Fibroblast of lung (primary cell): ENCODE measurements around the gene DDT. TPM values are rescaled to one million over a fixed set of nuclear protein-coding genes. Genes with fewer than 3 reads are reported as not detected.
A peak's percentile ranks its signal among the peaks of the same experiment; 100 is the strongest.
"Not testable (repeated sequence)": the region's sequence is repeated elsewhere in the genome, so short reads cannot be mapped to it uniquely, and the experiment has no call there.

ENCODE experiments used
- DNase-seq, 2 donors: peaks; one replicate each; pipeline versions ENCODE4 v3.0.0 to v3.0.0-alpha.2; 2010; ENCODE audit warnings: low read depth in 2 of 2
- H2AFZ ChIP-seq: 2 replicates; pipeline ENCODE4 v1.5.1; 2012; ENCODE audit warnings: low read length, control low read depth, inconsistent platforms
- H3K27ac ChIP-seq: 2 replicates; pipeline ENCODE4 v1.5.1; 2011; ENCODE audit warnings: low read length, control low read depth; ENCODE audit not compliant: insufficient read depth
- H3K27me3 ChIP-seq: 2 replicates; pipeline ENCODE4 v1.5.1; 2011; ENCODE audit warnings: mild to moderate bottlenecking, low read length; ENCODE audit not compliant: control insufficient read depth, insufficient read depth
- H3K36me3 ChIP-seq: 2 replicates; pipeline ENCODE4 v1.5.1; 2011; ENCODE audit warnings: low read length; ENCODE audit not compliant: control insufficient read depth, insufficient read depth
- H3K4me1 ChIP-seq: 2 replicates; pipeline ENCODE4 v1.5.1; 2011; ENCODE audit warnings: low read length; ENCODE audit not compliant: control insufficient read depth, insufficient read depth; ENCODE audit errors: extremely low read depth
- H3K4me2 ChIP-seq: 2 replicates; pipeline ENCODE4 v1.5.1; 2011; ENCODE audit warnings: low read length, control low read depth; ENCODE audit not compliant: insufficient read depth; ENCODE audit errors: extremely low read depth
- H3K4me3 ChIP-seq, 4 experiments: fragments of 200-600 bp in 1 of 4; sonication (generic) in 1 of 4; replicated peaks in 1 of 4; 2 replicates each; pipeline ENCODE4 v1.5.1; 2011 to 2016; ENCODE audit warnings: low read length in 4 of 4, low read depth in 3 of 4, mild to moderate bottlenecking in 3 of 4, control low read depth in 2 of 4, inconsistent platforms in 1 of 4, mixed read lengths in 1 of 4; ENCODE audit not compliant: insufficient read depth in 1 of 4; ENCODE audit errors: control extremely low read depth in 1 of 4
- H3K79me2 ChIP-seq: 2 replicates; pipeline ENCODE4 v1.5.1; 2012; ENCODE audit warnings: mild to moderate bottlenecking, low read length, inconsistent platforms; ENCODE audit not compliant: control insufficient read depth, insufficient read depth
- H3K9ac ChIP-seq: 2 replicates; pipeline ENCODE4 v1.5.1; 2011; ENCODE audit warnings: mild to moderate bottlenecking, low read length, control low read depth; ENCODE audit not compliant: insufficient read depth
- H3K9me3 ChIP-seq: 2 replicates; pipeline ENCODE4 v1.5.1; 2012; ENCODE audit warnings: low read depth, low read length; ENCODE audit not compliant: control insufficient read depth, insufficient read depth
- H4K20me1 ChIP-seq: 2 replicates; pipeline ENCODE4 v1.5.1; 2011; ENCODE audit warnings: low read length; ENCODE audit not compliant: control insufficient read depth, insufficient read depth; ENCODE audit errors: extremely low read depth
- EZH2 ChIP-seq: IDR thresholded peaks from 2 replicates; pipeline ENCODE4 v1.5.1; 2012; ENCODE audit warnings: low read length, control low read depth, mild to moderate bottlenecking; ENCODE audit errors: missing control alignments
- polyA plus RNA-seq, 2 donors: library from polyadenylated mRNA; depleted of rRNA in 1 of 2; stranded (reverse) in 1 of 2; unstranded in 1 of 2; fragments of >200 nt; gene quantifications; 2 replicates each; pipeline ENCODE4 v1.2.1, GENCODE V29; 2011 to 2012; ENCODE audit warnings: missing spikeins in 1 of 2
- total RNA-seq: library from RNA; depleted of rRNA; stranded (reverse); fragments of >200 nt; gene quantifications from 2 replicates; pipeline ENCODE4 v1.2.1, GENCODE V29; 2014
- TF ChIP-seq, protein P1 (sequence below), 2 donors: IDR thresholded peaks in 1 of 2; conservative IDR thresholded peaks in 1 of 2; 1 replicate in 1 of 2; 2 replicates in 1 of 2; pipeline ENCODE4 v1.5.1; 2011 to 2012; ENCODE audit warnings: low read length in 2 of 2, control low read depth in 1 of 2, inconsistent platforms in 1 of 2, low read depth in 1 of 2, mild to moderate bottlenecking in 1 of 2

The DDT gene
- total and polyA plus RNA-seq, 2 donors (not counting 1 experiment from before 2014, with no cell fraction given), result 79.5 to 111 TPM

DNA sequence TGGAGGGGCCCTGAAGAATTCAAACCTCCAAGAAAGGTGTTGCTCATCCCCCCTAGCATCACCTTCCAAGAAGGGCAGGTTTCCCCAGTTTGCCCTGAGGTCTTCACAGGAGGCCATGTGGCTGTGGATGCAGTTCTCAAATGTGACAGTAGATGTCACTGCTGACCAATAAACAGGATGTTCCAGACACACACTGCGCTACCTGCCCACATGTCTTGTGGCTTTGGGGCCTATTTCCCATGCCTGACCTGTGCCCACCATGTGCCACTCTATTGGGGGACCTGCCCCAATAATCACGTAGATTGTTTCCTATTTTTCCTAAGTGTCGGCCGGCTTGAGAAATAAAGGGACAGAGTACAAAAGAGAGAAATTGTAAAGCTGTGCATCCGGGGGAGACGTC lies 10.2 kb upstream of the DDT start:
- Histone ChIP-seq H3K9me3 (no peaks in the 10 kb centered on the region), H3K4me3 (no peak overlapping the region), H3K27ac (no peak overlapping the region), H3K4me2 (no peak overlapping the region), H4K20me1 (no peaks in the 10 kb centered on the region), H3K27me3 (no peaks in the 10 kb centered on the region), H3K79me2 (no peaks in the 10 kb centered on the region), H2AFZ (no peak overlapping the region), H3K4me1 (no peaks in the 10 kb centered on the region), H3K36me3 (no peaks in the 10 kb centered on the region), H3K9ac (no peak overlapping the region)
- TF ChIP-seq, protein P1, sequence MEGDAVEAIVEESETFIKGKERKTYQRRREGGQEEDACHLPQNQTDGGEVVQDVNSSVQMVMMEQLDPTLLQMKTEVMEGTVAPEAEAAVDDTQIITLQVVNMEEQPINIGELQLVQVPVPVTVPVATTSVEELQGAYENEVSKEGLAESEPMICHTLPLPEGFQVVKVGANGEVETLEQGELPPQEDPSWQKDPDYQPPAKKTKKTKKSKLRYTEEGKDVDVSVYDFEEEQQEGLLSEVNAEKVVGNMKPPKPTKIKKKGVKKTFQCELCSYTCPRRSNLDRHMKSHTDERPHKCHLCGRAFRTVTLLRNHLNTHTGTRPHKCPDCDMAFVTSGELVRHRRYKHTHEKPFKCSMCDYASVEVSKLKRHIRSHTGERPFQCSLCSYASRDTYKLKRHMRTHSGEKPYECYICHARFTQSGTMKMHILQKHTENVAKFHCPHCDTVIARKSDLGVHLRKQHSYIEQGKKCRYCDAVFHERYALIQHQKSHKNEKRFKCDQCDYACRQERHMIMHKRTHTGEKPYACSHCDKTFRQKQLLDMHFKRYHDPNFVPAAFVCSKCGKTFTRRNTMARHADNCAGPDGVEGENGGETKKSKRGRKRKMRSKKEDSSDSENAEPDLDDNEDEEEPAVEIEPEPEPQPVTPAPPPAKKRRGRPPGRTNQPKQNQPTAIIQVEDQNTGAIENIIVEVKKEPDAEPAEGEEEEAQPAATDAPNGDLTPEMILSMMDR (conservative IDR thresholded peaks at IDR 0.05 in 1 of 2, IDR thresholded peaks at IDR 0.05 in 1 of 2; ENCODE audit: low read depth in 1 of 2, low read length in 2 of 2), result peak; percentile 44 to 58
- TF ChIP-seq EZH2, result no peak
- DNase-seq, result peak in 1 of 2 donors; percentile 16

DNA sequence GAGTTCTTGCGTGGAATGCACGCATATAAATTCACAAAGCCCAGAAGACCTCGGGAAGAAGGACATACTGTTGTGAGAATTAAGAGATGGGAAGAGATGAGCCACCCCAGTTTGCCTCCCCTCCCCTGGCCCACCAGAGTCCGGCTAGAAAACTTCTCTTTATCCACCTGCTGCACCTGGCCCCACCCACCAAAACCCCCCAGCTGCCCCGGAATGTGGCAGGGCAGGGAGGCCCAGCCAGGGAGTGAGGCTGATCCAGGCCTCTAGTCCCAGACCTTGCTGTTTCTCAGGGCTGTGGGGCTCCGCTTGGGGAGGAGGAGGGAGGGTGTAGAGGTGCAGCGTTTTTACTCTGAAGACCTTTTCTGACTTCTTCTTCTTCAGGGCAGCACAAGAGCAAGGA lies 6.3 kb upstream of the DDT start:
- not testable (repeated sequence) for H3K9me3 ChIP-seq, H3K4me1 ChIP-seq, H3K4me2 ChIP-seq

DNA sequence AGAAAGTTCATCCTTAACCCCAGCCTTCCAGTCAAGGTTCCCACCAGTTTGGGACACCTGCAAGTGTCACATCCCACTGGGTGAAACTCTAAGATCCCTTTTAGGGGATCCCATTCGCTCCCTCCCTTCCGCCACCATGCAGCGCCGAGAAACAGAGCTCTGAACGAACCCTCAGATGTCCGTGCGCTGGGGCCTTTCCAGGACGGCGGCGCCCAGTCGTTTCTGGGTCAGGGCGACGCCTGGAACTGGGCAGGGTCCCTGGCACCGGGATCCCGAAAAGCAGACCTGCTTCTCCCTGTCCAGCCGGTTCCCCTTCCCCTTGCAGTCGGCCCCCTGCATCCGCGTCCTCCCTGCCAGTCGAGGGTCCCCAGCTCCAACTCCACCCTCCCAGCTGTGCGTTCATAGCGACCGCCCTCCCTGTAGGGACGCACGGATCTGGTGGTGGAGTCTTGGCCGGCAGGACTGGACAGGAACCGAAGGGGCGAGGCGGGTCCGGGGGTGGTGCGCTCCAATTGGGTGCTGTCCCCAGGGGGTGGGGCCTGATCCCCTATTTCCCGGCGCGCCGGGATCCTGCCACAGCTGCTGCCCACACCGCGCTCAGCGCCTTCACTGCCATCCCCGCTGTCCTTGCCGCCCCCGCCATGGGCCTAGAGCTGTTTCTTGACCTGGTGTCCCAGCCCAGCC lies 5.5 kb upstream of the DDT start, which contains the start of gene GSTT2:
TSS of gene GSTT2 (plus strand) at position 578 of the 684 bp plus-strand sequence.
- not testable (repeated sequence) for H3K36me3 ChIP-seq, H3K4me1 ChIP-seq, H3K79me2 ChIP-seq, H3K27ac ChIP-seq, H3K4me3 ChIP-seq, H3K4me2 ChIP-seq, DNase-seq, H2AFZ ChIP-seq, H3K9me3 ChIP-seq, H3K27me3 ChIP-seq, H4K20me1 ChIP-seq, H3K9ac ChIP-seq

More for the DNA sequence above, 6.3 kb upstream of the DDT start:
- not testable (repeated sequence) for H3K79me2 ChIP-seq, H3K27ac ChIP-seq, H3K9ac ChIP-seq, H3K4me3 ChIP-seq, H4K20me1 ChIP-seq, H2AFZ ChIP-seq, H3K36me3 ChIP-seq, DNase-seq, H3K27me3 ChIP-seq

DNA sequence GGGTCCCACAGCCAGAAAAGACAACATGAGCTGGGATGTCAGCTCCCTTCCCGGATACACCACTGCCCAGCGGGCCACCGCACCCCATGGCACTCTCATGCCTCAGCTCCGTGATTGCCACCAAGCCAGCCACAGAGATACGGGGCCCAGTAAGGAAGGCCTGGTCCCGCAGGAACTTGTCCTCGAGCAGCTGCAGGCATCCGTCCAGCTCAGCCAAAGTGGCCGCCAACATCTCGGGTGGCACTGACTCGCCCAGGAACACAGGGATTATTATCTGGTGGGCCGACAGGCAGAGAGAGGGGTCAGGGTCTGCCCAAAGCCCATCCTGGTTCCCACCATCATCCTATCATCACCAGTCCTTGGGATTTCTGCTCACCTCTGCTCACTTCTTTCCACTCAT lies 3.1 kb upstream of the DDT start:
- not testable (repeated sequence) for H3K9me3 ChIP-seq, H3K27ac ChIP-seq, H3K36me3 ChIP-seq, H4K20me1 ChIP-seq, H3K79me2 ChIP-seq, H2AFZ ChIP-seq, H3K27me3 ChIP-seq, H3K4me2 ChIP-seq, H3K9ac ChIP-seq, H3K4me1 ChIP-seq, DNase-seq, H3K4me3 ChIP-seq

DNA sequence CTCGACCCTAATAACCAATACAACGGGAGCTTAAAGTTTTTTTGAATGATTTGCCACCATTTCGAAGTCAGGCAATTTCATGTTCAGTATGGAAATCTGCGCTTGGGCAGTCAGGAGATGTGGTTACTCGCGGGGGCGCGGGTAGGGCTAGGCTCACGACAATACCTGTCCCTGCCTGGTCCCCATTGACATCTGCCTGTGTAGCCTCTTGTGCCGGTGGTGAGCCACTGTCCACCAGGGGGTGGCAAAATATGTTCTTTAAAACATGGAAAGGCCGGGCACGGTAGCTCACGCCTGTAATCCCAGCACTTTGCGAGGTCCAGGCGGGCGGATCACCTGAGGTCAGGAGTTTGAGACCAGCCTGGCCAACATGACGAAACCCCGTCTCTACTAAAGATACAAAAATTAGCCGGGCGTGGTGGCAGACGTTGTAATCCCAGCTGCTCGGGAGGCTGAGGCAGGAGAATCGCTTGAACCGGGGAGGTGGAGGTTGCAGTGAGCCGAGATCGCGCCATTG lies 653 bp upstream of the DDT start:
- not testable (repeated sequence) for H3K79me2 ChIP-seq, H3K27ac ChIP-seq, H3K36me3 ChIP-seq, DNase-seq, H3K27me3 ChIP-seq, H3K9me3 ChIP-seq, H3K4me2 ChIP-seq, H3K4me1 ChIP-seq, H2AFZ ChIP-seq, H3K9ac ChIP-seq, H3K4me3 ChIP-seq, H4K20me1 ChIP-seq

DNA sequence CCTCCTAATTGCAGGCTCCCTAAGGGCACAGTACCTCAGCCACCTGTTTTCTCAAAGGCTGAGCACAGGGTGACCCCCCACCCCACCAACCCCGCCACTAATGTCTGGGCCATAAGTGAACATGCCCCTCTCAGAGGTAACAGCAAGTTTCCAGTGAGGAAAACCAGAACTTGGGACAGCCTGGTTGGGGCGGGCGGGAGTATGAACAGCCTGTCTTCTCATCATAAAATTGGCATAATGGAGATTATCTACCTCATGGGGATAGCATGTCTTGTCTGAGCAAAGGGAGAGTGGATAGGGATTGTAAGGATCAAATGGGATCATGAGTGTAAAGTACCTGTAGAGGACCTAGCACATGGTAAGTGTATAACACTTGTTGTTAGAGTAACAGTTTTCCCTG lies 2.3 kb downstream of the DDT start:
- H3K4me3 ChIP-seq, H3K9me3 ChIP-seq, H3K36me3 ChIP-seq, H3K27ac ChIP-seq, H2AFZ ChIP-seq, H3K4me1 ChIP-seq, DNase-seq, H3K27me3 ChIP-seq, H3K9ac ChIP-seq, H4K20me1 ChIP-seq, H3K4me2 ChIP-seq: not testable (repeated sequence)
- peaks cover 12% of the 10 kb centered on the region for H3K79me2 ChIP-seq
